Mesenchymal stem cell (in vitro differentiated cells and primary cell): ENCODE measurements around the gene PKHD1.
A peak's percentile ranks its signal among the peaks of the same experiment; 100 is the strongest.

Experiments
- DNase-seq: peaks from one replicate; pipeline ENCODE4 v3.0.0-alpha.2; 2013
- H2AFZ ChIP-seq: one replicate; pipeline ENCODE4 v1.6.1; 2013; ENCODE audit warnings: low read depth, mild to moderate bottlenecking, control low read depth, inconsistent platforms, low read length, moderate library complexity
- H2AK5ac ChIP-seq: 2 replicates; pipeline ENCODE4 v1.6.1; 2013; ENCODE audit warnings: low read length, moderate library complexity, mild to moderate bottlenecking, inconsistent platforms; ENCODE audit not compliant: severe bottlenecking
- H2BK120ac ChIP-seq: one replicate; pipeline ENCODE4 v1.6.1; 2013; ENCODE audit warnings: low read depth, mild to moderate bottlenecking, inconsistent platforms, low read length, moderate library complexity
- H2BK12ac ChIP-seq, 2 experiments: one replicate each; pipeline ENCODE4 v1.6.1; 2013; ENCODE audit warnings: inconsistent platforms in 2 of 2, low read length in 2 of 2, mild to moderate bottlenecking in 2 of 2, moderate library complexity in 2 of 2, control low read depth in 1 of 2
- H2BK15ac ChIP-seq: one replicate; pipeline ENCODE4 v1.6.1; 2013; ENCODE audit warnings: mild to moderate bottlenecking, low read depth, inconsistent platforms; ENCODE audit not compliant: poor library complexity, severe bottlenecking
- H2BK5ac ChIP-seq: 2 replicates; pipeline ENCODE4 v1.6.1; 2013; ENCODE audit warnings: low read depth, mild to moderate bottlenecking, low read length, control low read depth, inconsistent platforms; ENCODE audit not compliant: poor library complexity, severe bottlenecking
- H3K14ac ChIP-seq, 2 experiments: one replicate each; pipeline ENCODE4 v1.6.1; 2013; ENCODE audit warnings: inconsistent platforms in 2 of 2, low read length in 2 of 2, control low read depth in 1 of 2, mild to moderate bottlenecking in 1 of 2, moderate library complexity in 1 of 2
- H3K18ac ChIP-seq, 2 experiments: one replicate each; pipeline ENCODE4 v1.6.1; 2013; ENCODE audit warnings: inconsistent platforms in 2 of 2, low read length in 2 of 2, control low read depth in 1 of 2, low read depth in 1 of 2, mild to moderate bottlenecking in 1 of 2
- H3K23ac ChIP-seq, 2 experiments: one replicate each; pipeline ENCODE4 v1.6.1; 2013; ENCODE audit warnings: inconsistent platforms in 2 of 2, low read length in 2 of 2, mild to moderate bottlenecking in 2 of 2, moderate library complexity in 2 of 2, control low read depth in 1 of 2
- H3K27ac ChIP-seq: 2 replicates; pipeline ENCODE4 v1.5.1; 2013; ENCODE audit warnings: mild to moderate bottlenecking, moderate library complexity, low read length, control low read depth, inconsistent platforms; ENCODE audit not compliant: poor library complexity, severe bottlenecking
- H3K27me3 ChIP-seq, 2 experiments: 2 replicates each; pipeline versions ENCODE4 v1.6.1 to v1.7.0; 2013; ENCODE audit warnings: low read length in 2 of 2, mild to moderate bottlenecking in 2 of 2, moderate library complexity in 2 of 2, control low read depth in 1 of 2, inconsistent platforms in 1 of 2; ENCODE audit not compliant: control insufficient read depth in 1 of 2, insufficient read depth in 1 of 2
- H3K36me3 ChIP-seq, 2 experiments: 2 replicates each; pipeline versions ENCODE4 v1.6.1 to v1.7.0; 2013; ENCODE audit warnings: low read length in 2 of 2, control low read depth in 1 of 2, inconsistent platforms in 1 of 2, low read depth in 1 of 2, mild to moderate bottlenecking in 1 of 2; ENCODE audit not compliant: insufficient read depth in 2 of 2, control insufficient read depth in 1 of 2
- H3K4ac ChIP-seq, 2 experiments: one replicate each; pipeline ENCODE4 v1.6.1; 2013; ENCODE audit warnings: inconsistent platforms in 2 of 2, low read length in 2 of 2, mild to moderate bottlenecking in 2 of 2, moderate library complexity in 2 of 2, control low read depth in 1 of 2, low read depth in 1 of 2
- H3K4me1 ChIP-seq: 2 replicates; pipeline ENCODE4 v1.6.1; 2013; ENCODE audit warnings: low read depth, low read length, control low read depth; ENCODE audit not compliant: control insufficient read depth, insufficient read depth
- H3K4me2 ChIP-seq: 2 replicates; pipeline ENCODE4 v1.6.1; 2013; ENCODE audit warnings: low read length, mild to moderate bottlenecking, inconsistent platforms; ENCODE audit not compliant: poor library complexity, severe bottlenecking
- H3K4me3 ChIP-seq, 2 experiments: 2 replicates each; pipeline versions ENCODE4 v1.5.1 to v1.7.0; 2013; ENCODE audit warnings: low read length in 2 of 2, mild to moderate bottlenecking in 2 of 2, control low read depth in 1 of 2, low read depth in 1 of 2; ENCODE audit not compliant: insufficient read depth in 1 of 2
- H3K79me1 ChIP-seq: replicated peaks from 2 replicates; pipeline ENCODE4 v1.6.1; 2013; ENCODE audit warnings: mild to moderate bottlenecking, control low read depth, low read length, inconsistent platforms; ENCODE audit not compliant: poor library complexity, severe bottlenecking
- H3K9ac ChIP-seq: 2 replicates; pipeline ENCODE4 v1.7.0; 2013; ENCODE audit warnings: mild to moderate bottlenecking, low read length, moderate library complexity
- H3K9me3 ChIP-seq: 2 replicates; pipeline ENCODE4 v1.7.0; 2013; ENCODE audit warnings: mild to moderate bottlenecking, low read length; ENCODE audit not compliant: control insufficient read depth
- H4K8ac ChIP-seq: one replicate; pipeline ENCODE4 v1.6.1; 2013; ENCODE audit warnings: inconsistent platforms, mild to moderate bottlenecking, low read length, moderate library complexity
- H4K91ac ChIP-seq: one replicate; pipeline ENCODE4 v1.6.1; 2013; ENCODE audit warnings: mild to moderate bottlenecking, low read length, inconsistent platforms
- WGBS: methylation state at CpG from one replicate; pipeline ENCODE4 v1.1.7; 2013; ENCODE audit warnings: mixed read lengths; 5-methylcytosine and 5-hydroxymethylcytosine counted together

Gene PKHD1

DNA sequence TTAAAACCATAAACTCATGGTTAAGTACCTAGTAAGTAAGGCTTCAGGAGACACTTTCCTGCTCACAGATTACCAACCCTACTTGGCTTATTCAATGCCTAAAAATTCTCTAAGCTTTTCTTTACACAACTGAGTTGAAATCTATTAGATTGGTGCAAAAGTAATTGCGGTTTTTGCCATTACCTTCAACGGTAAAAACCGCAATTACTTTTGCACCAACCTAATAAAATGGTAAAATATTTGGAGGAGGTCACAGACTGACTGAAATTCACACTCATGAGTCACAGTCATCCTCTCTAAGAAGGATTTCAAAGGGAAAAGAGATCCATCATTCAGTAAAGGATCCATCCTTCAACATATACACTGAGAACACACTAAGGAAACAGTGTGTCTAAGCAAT is 25.9 kb downstream of the PKHD1 start:
- Histone ChIP-seq H2BK12ac (no peak overlapping the region), H3K27ac (no peak overlapping the region), H3K9ac (no peak overlapping the region), H3K9me3 (no peaks in the 10 kb centered on the region), H3K14ac (no peak overlapping the region), H2BK120ac (no peak overlapping the region), H2BK15ac (no peak overlapping the region), H3K4me2 (no peak overlapping the region), H3K4me1 (peaks cover 8% of the 10 kb centered on the region), H4K91ac (no peak overlapping the region), H2AFZ (no peak overlapping the region), H3K36me3 (peaks cover 0 to 11% of the 10 kb centered on the region in 2 experiments), H2BK5ac (no peak overlapping the region), H3K27me3 (peaks cover 0 to 8% of the 10 kb centered on the region in 2 experiments), H2AK5ac (peak overlapping the region; percentile 54), H3K79me1 (no peaks in the 10 kb centered on the region), H3K4ac (no peak overlapping the region), H3K18ac (no peak overlapping the region), H4K8ac (no peak overlapping the region), H3K4me3 (no peak overlapping the region), H3K23ac (no peak overlapping the region)
- no peak for DNase-seq
- 79% methylated on average over 3 of the region's 3 CpGs for WGBS

DNA sequence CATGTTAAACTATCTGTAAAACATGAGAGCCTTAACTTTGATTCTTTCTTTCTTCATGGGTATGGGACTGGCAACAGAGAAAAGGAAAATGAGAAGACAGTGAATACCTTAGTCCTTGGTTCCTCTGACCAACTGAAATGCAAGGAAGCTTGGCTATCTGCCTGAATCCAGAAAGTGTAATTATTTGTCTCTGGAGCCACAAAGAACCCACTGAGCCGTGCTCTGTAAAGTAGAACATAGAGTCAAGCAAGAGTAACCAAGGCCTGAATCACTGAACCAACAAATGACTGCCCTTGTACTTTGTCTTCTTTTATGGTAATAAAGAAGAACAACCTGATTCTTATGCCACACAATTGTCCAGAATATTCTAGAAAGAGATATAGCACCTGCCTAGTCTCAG is 27.6 kb downstream of the PKHD1 start:
- no peaks in the 10 kb centered on the region for H3K9me3 ChIP-seq
- no peak overlapping the region for H3K23ac ChIP-seq
- no peak overlapping the region for H3K18ac ChIP-seq
- H3K79me1 ChIP-seq = no peaks in the 10 kb centered on the region
- no peak overlapping the region for H2BK5ac ChIP-seq
- WGBS = 50% methylated on average over 1 of the region's 1 CpG
- H2BK15ac ChIP-seq = no peak overlapping the region
- H3K9ac ChIP-seq = no peak overlapping the region
- no peak overlapping the region for H4K8ac ChIP-seq
- no peak for DNase-seq
- peaks cover 8% of the 10 kb centered on the region for H3K4me1 ChIP-seq
- H3K4ac ChIP-seq = no peak overlapping the region
- peaks cover 0 to 5% of the 10 kb centered on the region in 2 experiments for H3K27me3 ChIP-seq
- no peak overlapping the region for H3K4me3 ChIP-seq
- H2AFZ ChIP-seq = no peak overlapping the region
- no peak overlapping the region for H4K91ac ChIP-seq
- no peak overlapping the region for H2BK12ac ChIP-seq
- H3K36me3 ChIP-seq = peaks cover 0 to 13% of the 10 kb centered on the region in 2 experiments
- peak overlapping the region; percentile 76 for H3K27ac ChIP-seq
- H3K4me2 ChIP-seq = no peak overlapping the region
- H3K14ac ChIP-seq = no peak overlapping the region
- no peak overlapping the region for H2BK120ac ChIP-seq
- no peak overlapping the region for H2AK5ac ChIP-seq

DNA sequence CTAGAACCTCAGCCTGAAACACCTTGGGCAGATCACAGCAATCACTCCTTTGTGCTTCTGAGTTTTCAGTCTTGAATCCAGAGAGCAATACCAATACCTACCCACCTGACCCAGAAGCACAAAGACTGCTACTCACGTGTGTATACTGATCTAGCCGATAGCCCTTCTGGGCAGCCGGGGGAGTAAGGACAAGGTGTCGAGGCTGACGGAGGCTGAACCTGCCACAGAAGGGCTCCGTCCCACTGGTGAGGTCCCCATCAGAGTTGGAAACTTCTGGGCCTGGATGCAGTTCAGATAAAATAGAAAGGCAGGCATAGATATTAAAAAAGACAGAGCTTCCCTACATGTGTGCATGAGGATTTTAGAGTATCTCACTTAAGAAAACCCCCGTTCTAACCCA is 32.0 kb downstream of the PKHD1 start:
- Histone ChIP-seq H2BK12ac (no peak overlapping the region), H3K4ac (no peak overlapping the region), H4K91ac (no peak overlapping the region), H2BK120ac (no peak overlapping the region), H2AFZ (no peak overlapping the region), H4K8ac (no peak overlapping the region), H3K79me1 (no peaks in the 10 kb centered on the region), H3K18ac (no peak overlapping the region), H3K9me3 (no peaks in the 10 kb centered on the region), H3K27ac (no peak overlapping the region), H3K4me1 (peaks cover 7% of the 10 kb centered on the region), H2AK5ac (no peak overlapping the region), H3K36me3 (peaks cover 0 to 13% of the 10 kb centered on the region in 2 experiments), H3K4me2 (no peak overlapping the region), H3K4me3 (no peak overlapping the region), H2BK5ac (no peak overlapping the region), H2BK15ac (no peak overlapping the region), H3K9ac (no peak overlapping the region), H3K27me3 (peaks cover 0 to 17% of the 10 kb centered on the region in 2 experiments), H3K23ac (no peak overlapping the region), H3K14ac (no peak overlapping the region)
- DNase-seq = no peak
- 76% methylated on average over 7 of the region's 7 CpGs for WGBS

DNA sequence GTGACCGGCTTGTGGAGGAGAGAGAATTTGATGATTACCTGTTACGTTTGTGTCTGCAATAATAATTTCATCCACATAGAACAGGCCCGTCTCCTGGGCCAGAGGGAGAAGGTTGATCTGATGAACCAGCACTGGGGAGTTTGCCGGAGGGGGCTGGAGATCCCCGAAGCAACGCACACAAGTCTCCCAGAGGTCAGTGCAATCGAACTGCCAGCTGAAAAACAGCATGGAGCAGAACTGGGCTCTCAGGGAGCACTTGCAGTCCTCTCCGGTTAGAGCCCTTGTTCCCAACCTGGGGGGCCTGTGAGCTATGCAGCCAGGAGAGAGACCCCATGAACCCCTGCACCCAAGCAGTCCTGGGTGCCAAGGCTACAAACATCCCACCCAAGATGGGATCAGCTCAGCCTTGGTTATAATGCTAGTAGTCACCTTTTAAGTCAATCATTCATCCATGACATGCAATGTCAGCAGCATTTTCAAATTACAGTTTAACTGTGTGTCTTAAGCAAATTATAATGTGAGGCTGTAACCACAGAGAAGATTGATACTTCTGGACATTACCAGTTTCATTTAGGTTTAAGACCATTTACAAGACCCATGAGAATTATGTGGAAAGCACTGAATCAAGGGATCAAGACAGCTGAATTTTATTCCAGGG is 34.2 kb downstream of the PKHD1 start:
- no peak overlapping the region for H3K4me3 ChIP-seq
- no peak overlapping the region for H3K23ac ChIP-seq
- H3K18ac ChIP-seq = no peak overlapping the region
- no peak for DNase-seq
- no peak overlapping the region for H2BK120ac ChIP-seq
- H3K14ac ChIP-seq = no peak overlapping the region
- H3K4ac ChIP-seq = no peak overlapping the region
- no peak overlapping the region for H2BK12ac ChIP-seq
- H3K27ac ChIP-seq = no peak overlapping the region
- WGBS = 79% methylated on average over 7 of the region's 8 CpGs
- H2BK15ac ChIP-seq = no peak overlapping the region
- peaks cover 0 to 21% of the 10 kb centered on the region in 2 experiments for H3K27me3 ChIP-seq
- H3K36me3 ChIP-seq = peaks cover 0 to 13% of the 10 kb centered on the region in 2 experiments
- H3K9me3 ChIP-seq = no peaks in the 10 kb centered on the region
- peak overlapping the region; percentile 6 for H2AK5ac ChIP-seq
- peaks cover 4% of the 10 kb centered on the region for H3K4me1 ChIP-seq
- no peak overlapping the region for H4K8ac ChIP-seq
- peak overlapping the region; percentile 22 for H3K4me2 ChIP-seq
- H3K79me1 ChIP-seq = no peaks in the 10 kb centered on the region
- H2BK5ac ChIP-seq = peak overlapping the region; percentile 21
- no peak overlapping the region for H4K91ac ChIP-seq
- H2AFZ ChIP-seq = no peak overlapping the region
- no peak overlapping the region for H3K9ac ChIP-seq
